ENCODE data around the gene NPY1R.

GRCh38 chr4:163380703-163381102, 48.3 kb upstream of the NPY1R start:
- TF ChIP-seq RAD21 (IDR thresholded peaks at IDR 0.05; ENCODE audit: low read depth) (no peak), REST (IDR thresholded peaks at IDR 0.05; ENCODE audit: low read depth) (no peak), TCF12 (IDR thresholded peaks at IDR 0.05; ENCODE audit: low read depth) (no peak)

Measured in Ishikawa (cell line).